ENCODE measurements around the gene KRT8. TPM values are rescaled to one million over a fixed set of nuclear protein-coding genes. Genes with fewer than 3 reads are reported as not detected.

The KRT8 gene
- total and polyA plus RNA-seq, 2 of the 13 experiments (the other 11 are each of a cell fraction or from before 2014, with no cell fraction given), result 498 to 718 TPM

- Histone ChIP-seq H4K20me1 (ENCODE audit: insufficient read depth, low read length) (no peaks in the 10 kb centered on the region), H3K36me3 (replicated peaks in 1 of 2; ENCODE audit: control insufficient read depth in 1 of 2, insufficient read depth in 2 of 2, low read length in 2 of 2) (no peaks in the 10 kb centered on the region), H3K27me3 (ENCODE audit: control insufficient read depth in 1 of 2, insufficient read depth in 2 of 2, low read length in 2 of 2) (peaks cover 1 to 21% of the 10 kb centered on the region in 2 experiments; a peak in 3 of 5 replicates), H3K9ac (ENCODE audit: insufficient read depth, low read depth, low read length) (no peak overlapping the region), H3K9me3 (ENCODE audit: low read length) (no peaks in the 10 kb centered on the region), H2AFZ (ENCODE audit: low read length) (no peak overlapping the region), H3K27ac (ENCODE audit: extremely low read length, insufficient read depth, low read length) (no peak overlapping the region), H3K4me3 (replicated peaks in 1 of 3; ENCODE audit: insufficient read depth in 1 of 3, low read depth in 2 of 3, low read length in 3 of 3) (no peak overlapping the region), H3K79me2 (ENCODE audit: insufficient read depth, low read length) (no peaks in the 10 kb centered on the region), H3K4me1 (ENCODE audit: insufficient read depth, low read length) (peaks cover 50% of the 10 kb centered on the region), H3K4me2 (ENCODE audit: low read depth, low read length) (no peak overlapping the region)
- no TSS peak for BruUV-seq (replicated peaks)
- TF ChIP-seq ZMYM2 (CRISPR knock-in tag; IDR thresholded peaks at IDR 0.05) (no peak), IKZF4 (CRISPR knock-in tag; IDR thresholded peaks at IDR 0.05; ENCODE audit: borderline replicate concordance, low read depth, not compliant biosample characterization) (no peak), RCOR2 (CRISPR knock-in tag; IDR thresholded peaks at IDR 0.05) (no peak), MTERF4 (CRISPR knock-in tag; IDR thresholded peaks at IDR 0.05) (no peak), ZBTB7B (CRISPR knock-in tag; IDR thresholded peaks at IDR 0.05) (no peak), ZNF572 (CRISPR knock-in tag; IDR thresholded peaks at IDR 0.05) (no peak), ZNF333 (CRISPR knock-in tag; IDR thresholded peaks at IDR 0.05; ENCODE audit: borderline replicate concordance) (no peak), TCF12 (IDR thresholded peaks at IDR 0.05) (no peak), TCF12 (CRISPR knock-in tag; IDR thresholded peaks at IDR 0.05) (no peak), SKI (IDR thresholded peaks at IDR 0.05; ENCODE audit: partially characterized antibody) (no peak)
- TF ChIP-seq, protein P1, sequence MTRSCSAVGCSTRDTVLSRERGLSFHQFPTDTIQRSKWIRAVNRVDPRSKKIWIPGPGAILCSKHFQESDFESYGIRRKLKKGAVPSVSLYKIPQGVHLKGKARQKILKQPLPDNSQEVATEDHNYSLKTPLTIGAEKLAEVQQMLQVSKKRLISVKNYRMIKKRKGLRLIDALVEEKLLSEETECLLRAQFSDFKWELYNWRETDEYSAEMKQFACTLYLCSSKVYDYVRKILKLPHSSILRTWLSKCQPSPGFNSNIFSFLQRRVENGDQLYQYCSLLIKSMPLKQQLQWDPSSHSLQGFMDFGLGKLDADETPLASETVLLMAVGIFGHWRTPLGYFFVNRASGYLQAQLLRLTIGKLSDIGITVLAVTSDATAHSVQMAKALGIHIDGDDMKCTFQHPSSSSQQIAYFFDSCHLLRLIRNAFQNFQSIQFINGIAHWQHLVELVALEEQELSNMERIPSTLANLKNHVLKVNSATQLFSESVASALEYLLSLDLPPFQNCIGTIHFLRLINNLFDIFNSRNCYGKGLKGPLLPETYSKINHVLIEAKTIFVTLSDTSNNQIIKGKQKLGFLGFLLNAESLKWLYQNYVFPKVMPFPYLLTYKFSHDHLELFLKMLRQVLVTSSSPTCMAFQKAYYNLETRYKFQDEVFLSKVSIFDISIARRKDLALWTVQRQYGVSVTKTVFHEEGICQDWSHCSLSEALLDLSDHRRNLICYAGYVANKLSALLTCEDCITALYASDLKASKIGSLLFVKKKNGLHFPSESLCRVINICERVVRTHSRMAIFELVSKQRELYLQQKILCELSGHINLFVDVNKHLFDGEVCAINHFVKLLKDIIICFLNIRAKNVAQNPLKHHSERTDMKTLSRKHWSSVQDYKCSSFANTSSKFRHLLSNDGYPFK (CRISPR knock-in tag; IDR thresholded peaks at IDR 0.05; ENCODE audit: borderline replicate concordance), result no peak
- ChIA-PET POLR2A (no interaction called here), CTCF (ENCODE audit: low intra/inter-chr PET ratio, low total read pairs) (no interaction called here)
- 26% methylated on average over 3 of the region's 3 CpGs for WGBS (ENCODE audit: low lambda C conversion rate)
- intact Hi-C loops (cut with micrococcal nuclease; ENCODE audit: unreplicated experiment), result no loop called here
- no peak for DNase-seq (ENCODE audit: low spot score)
- FAIRE-seq, result no peak
- ATAC-seq, result no peak
- in situ Hi-C loops (cut with HindIII; ENCODE audit: extremely low pct_ligation_motif_present, low pct_unique_long_range_greater_than_20kb), result loop anchor here (5.0 kb wide), 2 partner anchors 490 to 730 kb away; partner anchors contain the start of gene KRT84
These were observed 27.6 kb downstream of the KRT8 start for GRCh38 chr12:52877242-52877641.
